Gastroesophageal sphincter (tissue), 3 donors: ENCODE measurements around the gene LPCAT1.

Experiments used
- CTCF ChIP-seq, 4 experiments: fragments of 200-600 bp in 2 of 4; fragments of 450-650 bp in 2 of 4; sonication (generic) in 1 of 4; IDR thresholded peaks; one replicate each; pipeline ENCODE4 v1.5.1; 2017 to 2019; ENCODE audit warnings: antibody characterized with exemption in 4 of 4, mild to moderate bottlenecking in 2 of 4, moderate library complexity in 2 of 4
- POLR2A ChIP-seq, 2 donors: fragments of 450-650 bp; IDR thresholded peaks; one replicate each; pipeline ENCODE4 v1.6.1; 2017; ENCODE audit warnings: antibody characterized with exemption in 2 of 2, mild to moderate bottlenecking in 2 of 2, moderate library complexity in 1 of 2
- POLR2AphosphoS5 ChIP-seq: sonication (generic); formaldehyde crosslinking; IDR thresholded peaks from one replicate; pipeline ENCODE4 v1.6.1; 2017; ENCODE audit warnings: antibody characterized with exemption

GRCh38 chr5:1515311-1515920 lies 8.3 kb downstream of the LPCAT1 start:
- no peak for TF ChIP-seq CTCF (IDR thresholded peaks at IDR 0.05)
- TF ChIP-seq POLR2A (IDR thresholded peaks at IDR 0.05), result no peak
- no peak for TF ChIP-seq POLR2AphosphoS5
